Measurements from ENCODE around the gene IQGAP1.

The IQGAP1 gene

GRCh38 chr15:90365414-90366055 lies 22.5 kb upstream of the IQGAP1 start:
- no peak for DNase-seq (ENCODE audit: low read depth in 2 of 2)

DNA sequence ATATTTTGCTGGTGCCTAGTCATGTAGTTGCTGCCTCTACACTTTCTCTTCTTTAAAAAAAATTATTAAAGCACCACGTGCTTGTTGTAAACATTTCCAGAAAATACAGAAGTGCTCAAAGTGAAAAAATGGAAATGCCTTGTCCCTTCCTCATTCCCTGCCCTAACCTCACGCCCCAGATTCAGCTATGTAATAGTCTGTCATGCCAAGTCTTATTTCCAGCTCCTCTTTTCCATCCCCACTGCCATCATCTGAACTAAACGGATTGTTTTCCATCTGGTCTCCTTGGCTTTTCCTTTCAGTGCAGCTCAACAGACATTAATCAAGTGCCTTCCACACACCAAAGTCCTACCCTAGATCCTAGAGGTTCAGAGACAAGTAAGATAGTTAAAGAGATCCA lies 20.5 kb upstream of the IQGAP1 start:
- no peak for DNase-seq (ENCODE audit: low read depth in 2 of 2)

GRCh38 chr15:90375071-90375470 lies 13.0 kb upstream of the IQGAP1 start:
- no peak for DNase-seq (ENCODE audit: low read depth in 2 of 2)

DNA sequence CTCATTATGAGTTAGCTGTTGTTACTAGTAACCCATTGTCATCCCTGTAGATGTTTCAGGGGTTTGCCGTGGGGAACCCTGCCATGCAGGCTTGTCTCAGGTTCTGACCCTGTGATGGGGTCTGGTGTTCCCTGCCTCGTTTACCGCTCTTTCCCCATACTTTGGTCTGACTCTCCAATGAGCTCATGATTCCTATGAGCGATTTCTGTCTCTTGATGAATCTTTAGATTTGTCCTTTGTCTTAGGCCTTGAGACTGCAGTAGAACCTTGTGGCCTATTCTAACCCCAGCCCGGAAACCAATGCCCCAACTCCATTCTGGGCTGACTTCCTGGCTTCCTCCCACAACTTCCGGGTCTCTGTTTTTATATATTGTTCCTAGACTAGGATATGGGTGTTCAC lies 11.3 kb upstream of the IQGAP1 start:
- DNase-seq (ENCODE audit: low read depth in 2 of 2): peak; percentile 18 to 37

DNA sequence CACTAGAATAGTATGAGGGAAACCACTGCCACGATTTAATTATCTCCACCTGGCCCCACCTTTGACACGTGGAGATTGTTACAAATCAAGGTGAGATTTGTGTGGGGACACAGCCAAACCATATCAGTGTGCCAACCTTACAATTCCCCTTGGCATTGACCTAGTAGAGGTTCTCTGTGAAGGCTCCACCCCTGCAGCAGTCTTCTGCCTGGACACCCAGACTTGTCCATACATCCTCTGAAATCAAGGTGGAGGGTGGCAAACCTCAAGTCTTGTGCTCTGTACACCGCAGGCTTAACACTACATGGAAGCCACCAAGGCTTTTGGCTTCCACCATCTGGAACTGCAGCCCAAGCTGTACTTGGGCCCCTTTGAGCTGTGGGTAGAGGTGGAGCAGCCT lies 8.8 kb upstream of the IQGAP1 start:
- DNase-seq (ENCODE audit: low read depth in 2 of 2): no peak

DNA sequence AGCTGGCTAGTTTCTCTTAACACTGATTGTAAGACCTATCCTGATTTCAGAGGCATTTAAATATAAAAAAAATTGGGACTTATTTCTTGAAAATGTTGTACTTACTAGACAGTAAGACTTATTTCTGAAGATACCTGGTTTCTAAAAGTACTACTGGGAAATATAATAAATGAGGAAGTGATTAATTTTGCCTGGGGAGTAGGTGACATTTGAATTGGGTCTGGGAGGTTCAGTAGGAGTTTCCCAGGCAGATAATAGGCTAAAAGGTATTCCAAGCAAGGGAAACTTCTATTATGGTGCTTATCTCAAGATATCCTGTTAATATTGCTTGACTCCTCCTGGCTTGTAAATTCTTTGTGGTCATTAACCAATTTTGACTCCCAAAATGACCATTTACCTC lies 6.5 kb upstream of the IQGAP1 start:
- DNase-seq (ENCODE audit: low read depth in 2 of 2): no peak

GRCh38 chr15:90382320-90382719 lies 5.7 kb upstream of the IQGAP1 start:
- DNase-seq (ENCODE audit: low read depth in 2 of 2): no peak

DNA sequence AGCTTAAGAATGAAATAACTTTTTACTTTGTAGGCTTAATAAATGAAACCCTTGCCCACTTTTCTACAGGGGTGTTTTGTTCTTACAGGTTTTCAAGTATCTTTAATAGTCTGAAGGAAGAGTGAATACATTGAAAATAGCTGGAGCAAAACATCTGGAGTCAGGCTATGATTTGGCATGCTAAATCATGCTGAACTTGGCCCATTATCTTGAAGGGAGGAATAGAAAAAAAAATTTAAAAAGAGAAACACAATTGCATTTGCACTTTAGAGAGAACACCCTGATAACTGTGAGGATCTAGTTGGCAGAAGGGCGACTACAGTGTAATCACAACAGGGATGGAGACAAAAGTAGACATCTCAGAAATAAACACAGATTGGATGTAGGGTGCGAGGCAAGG lies 1.8 kb upstream of the IQGAP1 start:
- DNase-seq (ENCODE audit: low read depth in 2 of 2): no peak

DNA sequence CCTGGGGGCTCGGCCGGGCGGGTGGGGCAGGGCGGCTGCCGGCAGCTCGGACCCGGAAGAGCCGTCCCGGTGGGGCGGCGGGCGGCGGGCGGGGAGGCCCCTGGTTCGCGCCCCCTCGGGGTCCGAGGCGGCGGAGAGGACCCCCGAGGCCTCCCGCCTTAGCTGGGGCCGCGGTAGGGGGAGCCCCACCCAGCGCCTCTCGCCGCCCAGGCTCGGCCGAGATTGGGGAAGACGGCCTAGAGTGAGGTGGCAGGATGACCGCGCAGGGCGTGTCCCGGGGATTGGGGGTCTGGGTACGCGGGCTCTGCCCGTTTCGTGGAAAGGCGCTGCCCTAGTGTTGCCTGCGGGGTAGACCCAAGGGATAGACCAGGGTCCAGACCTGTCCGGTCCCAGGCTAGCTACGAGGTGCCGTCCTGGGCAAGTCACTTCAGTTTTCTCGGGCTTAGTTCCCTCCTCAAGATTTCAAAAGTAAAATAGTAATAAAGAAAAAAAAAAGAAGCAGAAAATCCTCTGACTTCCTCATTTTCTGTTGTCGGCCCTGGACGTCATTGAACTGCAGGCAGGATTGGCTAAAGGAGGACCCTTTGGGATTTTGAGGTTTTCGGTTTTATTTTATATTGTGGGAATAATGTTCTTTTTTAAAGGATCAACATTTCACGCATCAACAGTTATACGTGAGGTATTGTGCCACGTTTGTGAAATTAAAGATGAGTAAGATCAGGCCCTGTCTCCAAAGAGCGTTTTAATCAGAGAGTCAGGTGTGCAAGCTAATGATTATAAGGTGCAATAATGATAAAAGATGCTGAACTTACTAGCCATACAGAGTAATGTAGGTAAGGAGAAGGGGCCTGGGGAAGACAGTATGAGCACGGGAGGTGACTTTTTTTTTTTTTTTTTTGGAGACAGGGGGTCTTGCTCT lies 679 bp downstream of the IQGAP1 start:
- peak; percentile 32 to 49 for DNase-seq (ENCODE audit: low read depth in 2 of 2)

DNA sequence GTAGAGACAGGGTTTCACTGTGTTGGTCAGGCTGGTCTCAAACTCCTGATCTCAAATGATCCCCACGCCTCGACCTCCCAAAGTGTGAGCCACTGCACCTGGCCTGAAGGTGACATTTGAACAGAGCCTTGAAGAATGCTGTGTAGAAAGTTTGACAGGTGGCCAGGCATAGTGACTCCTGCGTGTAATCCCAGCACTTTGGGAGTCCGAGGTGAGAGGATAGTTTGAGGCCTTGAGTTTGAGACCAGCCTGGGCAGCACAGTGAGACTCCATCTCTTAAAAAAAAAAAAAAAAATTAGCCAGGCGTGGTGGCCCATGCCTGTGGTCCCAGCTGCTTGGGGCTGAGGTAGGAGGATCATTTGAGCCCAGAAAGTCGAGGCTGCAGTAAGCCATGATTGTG lies 1.5 kb downstream of the IQGAP1 start:
- DNase-seq (ENCODE audit: low read depth in 2 of 2): no peak

- DNase-seq (ENCODE audit: low read depth in 2 of 2): no peak
Measured at GRCh38 chr15:90393040-90393439, 5.0 kb downstream of the IQGAP1 start.

GRCh38 chr15:90394074-90394473 lies 6.0 kb downstream of the IQGAP1 start:
- DNase-seq (ENCODE audit: low read depth in 2 of 2): no peak

DNA sequence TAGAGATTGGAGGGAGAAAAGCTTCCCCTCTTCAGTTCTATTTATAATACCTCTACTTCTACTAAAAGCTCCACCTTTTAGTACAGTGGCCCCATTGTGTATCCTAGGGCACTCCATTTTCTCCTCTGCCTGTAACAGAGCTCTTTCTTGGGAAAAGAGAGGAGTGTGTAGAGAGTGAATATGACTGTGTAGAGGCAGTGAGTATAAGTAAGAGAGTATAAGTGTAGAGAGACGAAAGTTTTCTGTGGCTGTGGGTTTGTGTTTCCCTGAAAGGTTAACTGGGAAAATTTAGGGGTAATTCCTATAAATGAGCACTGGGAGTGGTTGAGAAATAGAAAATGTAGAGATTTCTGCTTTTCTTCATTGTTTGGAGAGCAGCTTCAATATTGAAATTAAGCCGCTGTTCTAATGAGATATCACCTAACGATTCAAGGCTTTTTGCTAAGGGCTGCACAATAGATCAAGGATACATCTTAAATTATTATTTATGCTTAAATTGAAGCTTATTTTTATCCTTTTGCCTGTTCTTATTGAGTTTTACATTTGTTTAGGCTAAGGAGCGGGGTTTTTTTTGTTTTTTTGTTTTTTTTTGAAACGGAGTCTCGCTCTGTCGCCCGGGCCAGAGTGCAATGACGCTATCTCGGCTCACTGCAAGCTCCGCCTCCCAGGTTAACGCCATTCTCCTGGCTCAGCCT lies 6.9 kb downstream of the IQGAP1 start:
- DNase-seq (ENCODE audit: low read depth in 2 of 2): no peak

DNA sequence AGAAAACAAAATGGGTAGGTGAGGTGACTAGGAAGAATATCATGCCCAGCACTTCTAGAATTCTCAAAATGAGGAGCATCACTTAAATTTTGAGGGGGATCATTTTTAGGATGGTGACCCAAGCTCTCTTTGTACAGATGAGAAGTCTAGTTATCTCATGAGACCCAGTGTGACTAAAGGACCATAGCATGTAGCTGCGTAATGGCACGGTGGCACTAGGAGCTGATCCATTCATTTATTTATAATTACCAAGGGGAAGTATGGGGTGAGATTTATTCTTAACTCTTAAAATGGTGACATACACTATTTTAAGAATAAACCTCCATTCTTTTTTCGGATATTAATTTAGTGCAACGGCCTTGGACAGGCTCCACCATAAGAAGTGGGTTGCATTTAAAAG lies 8.3 kb downstream of the IQGAP1 start:
- DNase-seq (ENCODE audit: low read depth in 2 of 2): no peak

- no peak for DNase-seq (ENCODE audit: low read depth in 2 of 2)
Measured at GRCh38 chr15:90400005-90400758, 12.1 kb downstream of the IQGAP1 start.

DNA sequence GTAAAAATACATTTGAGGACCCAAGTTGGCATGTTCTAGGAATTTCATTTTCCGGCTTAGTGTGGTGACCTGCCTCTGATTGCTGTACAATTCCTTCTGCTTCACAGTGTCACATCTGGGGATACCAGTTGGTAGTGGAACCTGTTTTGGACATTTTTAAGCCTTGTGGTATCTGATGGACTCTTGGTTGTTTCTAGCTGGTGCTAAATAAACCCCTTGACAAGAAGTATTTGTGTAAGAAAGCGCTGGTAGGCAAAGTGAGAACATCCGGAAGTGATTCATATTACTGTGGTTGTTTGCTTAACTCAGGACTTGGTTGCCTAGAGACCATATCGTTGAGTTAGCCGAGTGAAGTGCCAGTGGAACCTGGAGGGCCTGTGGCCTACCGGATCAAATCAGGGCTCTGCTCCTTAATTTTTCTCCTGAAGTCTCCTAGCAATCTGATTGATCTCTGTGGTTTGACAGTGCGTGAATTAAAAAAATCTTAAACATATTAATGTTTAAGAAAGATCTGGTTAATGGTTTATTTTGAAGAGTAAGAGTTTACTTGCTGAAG lies 12.8 kb downstream of the IQGAP1 start:
- peak in 1 of 2 donors; percentile 40 for DNase-seq (ENCODE audit: low read depth in 2 of 2)

GRCh38 chr15:90401495-90401894 lies 13.5 kb downstream of the IQGAP1 start:
- no peak for DNase-seq (ENCODE audit: low read depth in 2 of 2)

- DNase-seq (ENCODE audit: low read depth in 2 of 2): no peak
Measured at GRCh38 chr15:90402223-90402622, 14.2 kb downstream of the IQGAP1 start.

GRCh38 chr15:90402767-90403166 lies 14.7 kb downstream of the IQGAP1 start:
- no peak for DNase-seq (ENCODE audit: low read depth in 2 of 2)

DNA sequence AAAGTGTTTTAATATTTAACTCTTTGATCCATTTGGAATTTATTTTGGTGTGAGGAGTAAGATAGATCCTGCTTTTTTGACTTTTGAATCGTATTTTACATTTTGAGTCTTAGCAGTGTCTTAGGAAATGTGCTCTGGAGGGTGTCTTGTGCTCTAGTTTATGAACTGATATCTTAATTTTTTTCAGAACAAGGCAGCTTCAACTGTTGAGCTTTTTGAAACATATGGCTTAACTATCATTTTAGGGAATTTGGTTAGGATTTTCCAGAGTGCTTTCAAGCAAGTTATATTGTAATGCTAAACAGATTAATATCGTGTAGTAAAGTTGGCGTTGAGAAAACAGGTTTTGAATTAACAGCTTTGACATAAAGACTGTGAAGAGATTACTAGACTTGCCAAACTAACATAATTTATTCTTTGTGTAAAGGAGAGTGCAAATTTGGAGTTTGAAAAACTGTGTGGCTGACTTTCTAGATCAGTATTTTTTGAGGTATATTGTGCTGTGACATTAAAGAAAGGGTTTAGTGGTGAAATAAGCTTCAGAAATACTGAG lies 17.1 kb downstream of the IQGAP1 start:
- DNase-seq (ENCODE audit: low read depth in 2 of 2): no peak

GRCh38 chr15:90407336-90407735 lies 19.3 kb downstream of the IQGAP1 start:
- DNase-seq (ENCODE audit: low read depth in 2 of 2): no peak

All from stimulated activated CD4-positive, alpha-beta T cell treated with anti-CD3 and anti-CD28 coated beads, Interleukin-4, amount 100 ng/mL, for 48 hours (primary cell).